Fibroblast of mammary gland (primary cell): ENCODE results near the gene TMEM272.
A peak's percentile ranks its signal among the peaks of the same experiment; 100 is the strongest.

ENCODE experiments used
- DNase-seq: peaks from one replicate; pipeline ENCODE4 v3.0.0-alpha.2; 2010; ENCODE audit warnings: low read depth
- H3K4me3 ChIP-seq: 2 replicates; pipeline ENCODE4 v1.5.1; 2011; ENCODE audit warnings: low read depth, mild to moderate bottlenecking, low read length, moderate library complexity; ENCODE audit not compliant: control insufficient read depth
- CTCF ChIP-seq: conservative IDR thresholded peaks from 2 replicates; pipeline ENCODE4 v1.5.1; 2011; ENCODE audit warnings: low read depth, low read length, inconsistent platforms; ENCODE audit not compliant: control insufficient read depth, insufficient read depth

The TMEM272 gene

GRCh38 chr13:51797664-51798488 is 47.1 kb downstream of the TMEM272 start:
- no peak overlapping the region for H3K4me3 ChIP-seq
- peak; percentile 65 for DNase-seq
- peak; percentile 46 for TF ChIP-seq CTCF

GRCh38 chr13:51796546-51796945 is 48.4 kb downstream of the TMEM272 start:
- DNase-seq, result no peak
- TF ChIP-seq CTCF, result no peak
- H3K4me3 ChIP-seq, result no peak overlapping the region

- DNase-seq, result no peak
- H3K4me3 ChIP-seq, result no peak overlapping the region
- no peak for TF ChIP-seq CTCF
Observed at GRCh38 chr13:51795419-51795818, 49.6 kb downstream of the TMEM272 start.

- no peak for DNase-seq
- TF ChIP-seq CTCF, result no peak
- H3K4me3 ChIP-seq, result no peak overlapping the region
Observed at GRCh38 chr13:51794964-51795363, 50.0 kb downstream of the TMEM272 start.

GRCh38 chr13:51793570-51794271 is 51.3 kb downstream of the TMEM272 start:
- H3K4me3 ChIP-seq, result no peak overlapping the region
- peak; percentile 85 for DNase-seq
- no peak for TF ChIP-seq CTCF

GRCh38 chr13:51786425-51787265 is 58.3 kb downstream of the TMEM272 start:
- TF ChIP-seq CTCF, result no peak
- no peak for DNase-seq
- H3K4me3 ChIP-seq, result no peak overlapping the region
